ENCODE results near the gene CORO1C. TPM values are rescaled to one million over a fixed set of nuclear protein-coding genes. Genes with fewer than 3 reads are reported as not detected.

Gene CORO1C
- total and polyA plus RNA-seq, 9 of the 15 experiments (the other 6 are each of a cell fraction or from before 2014, with no cell fraction given): 55.2 to 280 (median 150) TPM

- TF ChIP-seq ADNP (tag; IDR thresholded peaks at IDR 0.05): peak; percentile 53; the same call in 1 of the 2 replicates
- no peak for TF ChIP-seq ZNF583 (CRISPR knock-in tag; IDR thresholded peaks at IDR 0.05)
- TF ChIP-seq ZNF354B (CRISPR knock-in tag; IDR thresholded peaks at IDR 0.05): no peak
- TF ChIP-seq FOXA1 (IDR thresholded peaks at IDR 0.05; ENCODE audit: borderline replicate concordance): no peak
- no peak for TF ChIP-seq ZKSCAN1 (IDR thresholded peaks at IDR 0.05; ENCODE audit: low read depth, low read length)
- TF ChIP-seq ZNF24 (IDR thresholded peaks at IDR 0.05): no peak
- no peak for TF ChIP-seq HES1 (IDR thresholded peaks at IDR 0.05; ENCODE audit: low read depth)
- TF ChIP-seq TFE3 (CRISPR knock-in tag; IDR thresholded peaks at IDR 0.05): no peak
- TF ChIP-seq TOE1 (IDR thresholded peaks at IDR 0.05; ENCODE audit: borderline replicate concordance): no peak
- TF ChIP-seq TOE1 (CRISPR knock-in tag; IDR thresholded peaks at IDR 0.05; ENCODE audit: borderline replicate concordance, low read depth): no peak
- TF ChIP-seq NFIX (CRISPR knock-in tag; IDR thresholded peaks at IDR 0.05; ENCODE audit: low read depth): no peak
- TF ChIP-seq, protein P1, sequence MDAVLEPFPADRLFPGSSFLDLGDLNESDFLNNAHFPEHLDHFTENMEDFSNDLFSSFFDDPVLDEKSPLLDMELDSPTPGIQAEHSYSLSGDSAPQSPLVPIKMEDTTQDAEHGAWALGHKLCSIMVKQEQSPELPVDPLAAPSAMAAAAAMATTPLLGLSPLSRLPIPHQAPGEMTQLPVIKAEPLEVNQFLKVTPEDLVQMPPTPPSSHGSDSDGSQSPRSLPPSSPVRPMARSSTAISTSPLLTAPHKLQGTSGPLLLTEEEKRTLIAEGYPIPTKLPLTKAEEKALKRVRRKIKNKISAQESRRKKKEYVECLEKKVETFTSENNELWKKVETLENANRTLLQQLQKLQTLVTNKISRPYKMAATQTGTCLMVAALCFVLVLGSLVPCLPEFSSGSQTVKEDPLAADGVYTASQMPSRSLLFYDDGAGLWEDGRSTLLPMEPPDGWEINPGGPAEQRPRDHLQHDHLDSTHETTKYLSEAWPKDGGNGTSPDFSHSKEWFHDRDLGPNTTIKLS (IDR thresholded peaks at IDR 0.05; ENCODE audit: borderline replicate concordance, low read depth): 0 out of 2 replicates have a peak, but pooled peaks have one; percentile 17
- no peak for TF ChIP-seq LCOR (CRISPR knock-in tag; IDR thresholded peaks at IDR 0.05)
- TF ChIP-seq, protein P2, sequence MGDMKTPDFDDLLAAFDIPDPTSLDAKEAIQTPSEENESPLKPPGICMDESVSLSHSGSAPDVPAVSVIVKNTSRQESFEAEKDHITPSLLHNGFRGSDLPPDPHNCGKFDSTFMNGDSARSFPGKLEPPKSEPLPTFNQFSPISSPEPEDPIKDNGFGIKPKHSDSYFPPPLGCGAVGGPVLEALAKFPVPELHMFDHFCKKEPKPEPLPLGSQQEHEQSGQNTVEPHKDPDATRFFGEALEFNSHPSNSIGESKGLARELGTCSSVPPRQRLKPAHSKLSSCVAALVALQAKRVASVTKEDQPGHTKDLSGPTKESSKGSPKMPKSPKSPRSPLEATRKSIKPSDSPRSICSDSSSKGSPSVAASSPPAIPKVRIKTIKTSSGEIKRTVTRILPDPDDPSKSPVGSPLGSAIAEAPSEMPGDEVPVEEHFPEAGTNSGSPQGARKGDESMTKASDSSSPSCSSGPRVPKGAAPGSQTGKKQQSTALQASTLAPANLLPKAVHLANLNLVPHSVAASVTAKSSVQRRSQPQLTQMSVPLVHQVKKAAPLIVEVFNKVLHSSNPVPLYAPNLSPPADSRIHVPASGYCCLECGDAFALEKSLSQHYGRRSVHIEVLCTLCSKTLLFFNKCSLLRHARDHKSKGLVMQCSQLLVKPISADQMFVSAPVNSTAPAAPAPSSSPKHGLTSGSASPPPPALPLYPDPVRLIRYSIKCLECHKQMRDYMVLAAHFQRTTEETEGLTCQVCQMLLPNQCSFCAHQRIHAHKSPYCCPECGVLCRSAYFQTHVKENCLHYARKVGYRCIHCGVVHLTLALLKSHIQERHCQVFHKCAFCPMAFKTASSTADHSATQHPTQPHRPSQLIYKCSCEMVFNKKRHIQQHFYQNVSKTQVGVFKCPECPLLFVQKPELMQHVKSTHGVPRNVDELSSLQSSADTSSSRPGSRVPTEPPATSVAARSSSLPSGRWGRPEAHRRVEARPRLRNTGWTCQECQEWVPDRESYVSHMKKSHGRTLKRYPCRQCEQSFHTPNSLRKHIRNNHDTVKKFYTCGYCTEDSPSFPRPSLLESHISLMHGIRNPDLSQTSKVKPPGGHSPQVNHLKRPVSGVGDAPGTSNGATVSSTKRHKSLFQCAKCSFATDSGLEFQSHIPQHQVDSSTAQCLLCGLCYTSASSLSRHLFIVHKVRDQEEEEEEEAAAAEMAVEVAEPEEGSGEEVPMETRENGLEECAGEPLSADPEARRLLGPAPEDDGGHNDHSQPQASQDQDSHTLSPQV (IDR thresholded peaks at IDR 0.05): no peak
- TF ChIP-seq MITF (IDR thresholded peaks at IDR 0.05): no peak
- no peak for TF ChIP-seq ZNF280B (CRISPR knock-in tag; IDR thresholded peaks at IDR 0.05)
- TF ChIP-seq ATF1 (CRISPR knock-in tag; IDR thresholded peaks at IDR 0.05): no peak
- TF ChIP-seq ATF1 (tag; IDR thresholded peaks at IDR 0.05): no peak
- TF ChIP-seq CBFA2T3 (IDR thresholded peaks at IDR 0.05): no peak
These were observed 646 bp upstream of the CORO1C start (continued) for GRCh38 chr12:108731866-108732461.
